CD4-positive, alpha-beta memory T cell (primary cell): Measurements from ENCODE around the gene ADCY5. TPM values are rescaled to one million over a fixed set of nuclear protein-coding genes. Genes with fewer than 3 reads are reported as not detected.

Experiments used
- CTCF ChIA-PET: fragments of 350-600 bp; sonication (Branson Sonifier 250); formaldehyde crosslinking; loops from one replicate; lab custom pipeline; 2021; ENCODE audit warnings: inconsistent platforms; ENCODE audit not compliant: partially characterized antibody; lab: Charles Lee
- POLR2A ChIA-PET: fragments of 350-600 bp; sonication (Branson Sonifier 250); formaldehyde crosslinking; loops from one replicate; lab custom pipeline; 2021; ENCODE audit not compliant: partially characterized antibody; lab: Charles Lee
- DNase-seq, 5 donors: peaks; one replicate each; pipeline versions ENCODE4 v3.0.0 to v3.0.0-alpha.2; 2020 to 2022; ENCODE audit warnings: mixed read lengths in 1 of 5
- H3K27ac ChIP-seq: one replicate; pipeline ENCODE4 v1.7.0; 2013; ENCODE audit warnings: low read depth, low read length
- H3K27me3 ChIP-seq: 2 replicates; pipeline ENCODE4 v1.7.0; 2013; ENCODE audit warnings: mild to moderate bottlenecking, low read length, moderate library complexity; ENCODE audit not compliant: insufficient read depth
- H3K36me3 ChIP-seq: 2 replicates; pipeline ENCODE4 v1.7.0; 2013; ENCODE audit warnings: mild to moderate bottlenecking, low read length, moderate library complexity; ENCODE audit not compliant: insufficient read depth
- H3K4me1 ChIP-seq: 2 replicates; pipeline ENCODE4 v1.7.0; 2013; ENCODE audit warnings: mild to moderate bottlenecking, low read length, moderate library complexity; ENCODE audit not compliant: insufficient read depth
- H3K4me3 ChIP-seq, 2 donors: one replicate each; pipeline ENCODE4 v1.7.0; 2013; ENCODE audit warnings: low read length in 2 of 2, mild to moderate bottlenecking in 1 of 2
- H3K9me3 ChIP-seq, 2 donors: one replicate each; pipeline ENCODE4 v1.7.0; 2013; ENCODE audit warnings: low read length in 2 of 2, control low read depth in 1 of 2; ENCODE audit not compliant: control insufficient read depth in 1 of 2
- H3K27ac Mint-ChIP-seq, 7 donors: one replicate each; pipeline ENCODE4 v1.8.0; 2020 to 2021; ENCODE audit warnings: mixed read lengths in 7 of 7, mild to moderate bottlenecking in 6 of 7, inconsistent platforms in 3 of 7, moderate library complexity in 3 of 7
- H3K27me3 Mint-ChIP-seq, 2 donors: one replicate each; pipeline ENCODE4 v1.8.0; 2020 to 2021; ENCODE audit warnings: mixed read lengths in 2 of 2
- H3K36me3 Mint-ChIP-seq, 2 donors: one replicate each; pipeline ENCODE4 v1.8.0; 2020 to 2021; ENCODE audit warnings: mixed read lengths in 2 of 2, inconsistent platforms in 1 of 2, mild to moderate bottlenecking in 1 of 2
- H3K4me1 Mint-ChIP-seq, 4 donors: one replicate each; pipeline ENCODE4 v1.8.0; 2020 to 2021; ENCODE audit warnings: mixed read lengths in 4 of 4, mild to moderate bottlenecking in 1 of 4
- H3K4me3 Mint-ChIP-seq, 8 donors: one replicate each; pipeline ENCODE4 v1.8.0; 2020 to 2021; ENCODE audit warnings: mixed read lengths in 8 of 8, mild to moderate bottlenecking in 7 of 8, moderate library complexity in 6 of 8, inconsistent platforms in 3 of 8
- H3K9me3 Mint-ChIP-seq, 8 donors: one replicate each; pipeline ENCODE4 v1.8.0; 2020 to 2021; ENCODE audit warnings: mixed read lengths in 8 of 8, mild to moderate bottlenecking in 5 of 8, inconsistent platforms in 3 of 8, moderate library complexity in 1 of 8
- intact Hi-C: fragments of 100-400 bp; cut with micrococcal nuclease; formaldehyde crosslinking; loops from one replicate; pipeline ENCODE4 v1.15.1; 2023
- polyA plus RNA-seq, 2 donors: library from polyadenylated mRNA; unstranded; fragments of 300-500 nt; fragmentation: Illumina TruSeq; gene quantifications; one replicate each; pipeline ENCODE4 v1.2.3, GENCODE V29; 2021
- total RNA-seq, 2 experiments: library from RNA; stranded (reverse); gene quantifications; one replicate each; pipeline ENCODE4 v1.2.3, GENCODE V29; 2021

Gene ADCY5
- total and polyA plus RNA-seq, 4 experiments from 2014 or later = 0.11 TPM; not detected in 3

DNA sequence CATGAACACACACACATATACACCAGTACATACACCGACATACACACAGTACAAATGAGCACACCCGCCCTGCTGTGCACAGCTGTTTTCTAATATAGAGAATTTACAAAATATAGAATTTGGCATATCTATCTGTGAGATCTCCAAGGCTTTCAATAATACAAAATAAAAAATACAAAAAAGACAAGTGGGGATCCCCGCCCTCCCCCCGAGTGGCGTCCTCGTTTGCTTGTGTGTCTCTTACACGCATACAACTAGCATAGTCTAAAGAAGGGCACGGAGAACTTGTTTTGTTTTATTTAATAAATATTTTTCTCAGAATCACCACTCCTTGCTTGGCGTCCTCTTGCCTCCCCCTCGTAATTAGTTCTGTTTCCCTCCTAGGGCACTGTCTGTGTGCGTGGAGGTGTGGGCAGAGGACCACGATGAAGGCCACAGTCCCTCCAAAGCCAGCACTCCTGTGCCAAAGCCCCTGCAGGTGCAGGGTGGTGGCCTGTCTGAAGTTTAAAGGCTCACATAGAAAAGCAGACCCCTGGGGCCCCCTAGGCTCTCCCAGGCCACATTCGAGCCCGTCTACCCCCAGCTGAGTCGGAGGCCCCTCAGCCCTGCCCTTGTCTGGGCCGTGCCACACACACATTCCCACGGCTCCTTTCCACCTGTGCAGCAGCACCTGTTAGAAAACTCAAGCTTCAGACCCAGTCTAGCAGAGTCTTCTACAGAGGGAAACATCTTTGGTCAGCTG, 165.1 kb downstream of the ADCY5 start:
- H3K36me3 Mint-ChIP-seq = peaks cover 0 to 5% of the 10 kb centered on the region in 2 donors
- no peak for DNase-seq

DNA sequence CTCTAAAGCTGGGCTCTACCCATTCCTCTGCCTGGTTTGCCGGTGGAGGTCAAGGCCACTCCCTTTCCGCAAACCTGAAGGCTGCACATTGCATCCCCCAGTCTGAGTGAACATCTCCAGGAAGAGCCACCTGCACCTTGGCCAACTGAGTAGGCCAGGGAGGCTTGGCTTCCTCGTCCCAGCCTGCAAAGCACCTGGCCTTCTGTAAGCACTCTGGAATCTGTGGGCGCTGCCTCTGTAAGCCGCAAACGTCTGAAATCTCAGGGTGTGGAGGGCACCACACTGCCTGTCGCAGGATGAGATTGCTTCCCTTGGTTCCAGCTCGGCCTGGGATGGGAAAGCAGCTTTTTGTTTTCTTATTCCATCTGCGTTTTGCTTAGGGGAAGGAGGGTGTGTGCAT, 165.8 kb downstream of the ADCY5 start:
- intact Hi-C loops = no loop called here
- no peak overlapping the region for H3K27ac Mint-ChIP-seq
- CTCF ChIA-PET = no interaction called here
- H3K27ac ChIP-seq = no peak overlapping the region
- H3K36me3 Mint-ChIP-seq = peaks cover 0 to 5% of the 10 kb centered on the region in 2 donors
- POLR2A ChIA-PET = no interaction called here
- no peak for DNase-seq
- H3K9me3 Mint-ChIP-seq = peaks cover 0 to 2% (median 0%) of the 10 kb centered on the region in 8 donors
- no peaks in the 10 kb centered on the region for H3K27me3 Mint-ChIP-seq
- H3K4me1 Mint-ChIP-seq = no peaks in the 10 kb centered on the region
- H3K4me3 Mint-ChIP-seq = no peak overlapping the region
- no peaks in the 10 kb centered on the region for H3K27me3 ChIP-seq
- H3K36me3 ChIP-seq = no peaks in the 10 kb centered on the region
- no peaks in the 10 kb centered on the region for H3K9me3 ChIP-seq
- H3K4me1 ChIP-seq = no peaks in the 10 kb centered on the region
- no peak overlapping the region for H3K4me3 ChIP-seq

More for the DNA sequence above, 165.1 kb downstream of the ADCY5 start:
- no peak overlapping the region for H3K27ac ChIP-seq
- H3K4me3 ChIP-seq = no peak overlapping the region
- POLR2A ChIA-PET = no interaction called here
- H3K9me3 ChIP-seq = no peaks in the 10 kb centered on the region
- no peaks in the 10 kb centered on the region for H3K4me1 ChIP-seq
- no peaks in the 10 kb centered on the region for H3K4me1 Mint-ChIP-seq
- intact Hi-C loops = no loop called here
- CTCF ChIA-PET = no interaction called here
- no peak overlapping the region for H3K27ac Mint-ChIP-seq
- no peaks in the 10 kb centered on the region for H3K36me3 ChIP-seq
- H3K27me3 ChIP-seq = no peaks in the 10 kb centered on the region
- H3K27me3 Mint-ChIP-seq = no peaks in the 10 kb centered on the region
- no peak overlapping the region for H3K4me3 Mint-ChIP-seq
- peaks cover 0 to 2% (median 0%) of the 10 kb centered on the region in 8 donors for H3K9me3 Mint-ChIP-seq

DNA sequence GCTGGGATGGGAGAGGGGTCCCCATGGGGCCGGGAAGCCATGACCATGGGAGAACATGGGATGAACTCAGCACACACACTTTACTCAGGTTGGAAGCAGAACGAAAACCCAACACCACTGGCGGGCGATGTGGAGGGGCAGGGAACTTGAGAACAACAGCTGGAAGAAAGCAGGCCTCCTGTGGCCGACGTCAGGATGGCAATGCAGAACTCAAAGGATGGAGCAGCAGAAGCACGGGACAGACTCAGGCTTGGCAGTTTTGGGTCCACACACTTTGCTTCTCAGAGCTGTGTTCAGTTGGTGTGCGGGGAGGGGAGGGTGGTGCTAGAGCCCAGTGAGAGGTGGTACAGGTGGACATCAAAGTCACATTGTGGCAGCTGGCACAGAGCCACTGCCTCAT, 166.4 kb downstream of the ADCY5 start:
- no peaks in the 10 kb centered on the region for H3K4me1 ChIP-seq
- no peaks in the 10 kb centered on the region for H3K9me3 ChIP-seq
- no peaks in the 10 kb centered on the region for H3K9me3 Mint-ChIP-seq
- no peak for DNase-seq
- no peaks in the 10 kb centered on the region for H3K4me1 Mint-ChIP-seq
- no peak overlapping the region for H3K4me3 ChIP-seq
- CTCF ChIA-PET = no interaction called here
- POLR2A ChIA-PET = no interaction called here
- no peaks in the 10 kb centered on the region for H3K27me3 ChIP-seq
- no peak overlapping the region for H3K27ac ChIP-seq
- no peaks in the 10 kb centered on the region for H3K36me3 ChIP-seq
- H3K4me3 Mint-ChIP-seq = no peak overlapping the region
- intact Hi-C loops = no loop called here
- no peaks in the 10 kb centered on the region for H3K27me3 Mint-ChIP-seq
- peak overlapping the region in 1 of 7 donors; percentile 52 for H3K27ac Mint-ChIP-seq
- peaks cover 0 to 5% of the 10 kb centered on the region in 2 donors for H3K36me3 Mint-ChIP-seq

DNA sequence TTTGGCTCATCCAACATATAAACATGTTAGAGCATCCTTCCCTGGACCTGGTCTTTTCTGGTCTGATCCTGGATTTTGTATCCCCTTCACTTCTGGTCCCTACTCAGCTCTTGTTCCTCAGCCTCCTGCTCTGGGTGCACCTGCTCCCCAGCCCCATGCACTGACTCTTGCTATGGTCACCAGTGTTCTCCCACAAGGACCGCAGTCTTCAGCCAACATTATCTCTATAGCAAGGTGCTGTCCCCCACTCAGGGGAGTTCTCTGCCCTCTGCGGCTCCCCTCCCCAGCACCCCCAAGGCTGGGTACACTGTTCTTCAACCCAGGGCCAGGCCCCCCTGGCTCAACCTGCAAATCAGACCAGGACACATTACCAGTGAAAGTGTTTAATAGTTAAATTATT, 167.0 kb downstream of the ADCY5 start:
- ChIA-PET POLR2A (no interaction called here), CTCF (no interaction called here)
- no peaks in the 10 kb centered on the region for H3K9me3 ChIP-seq
- no peaks in the 10 kb centered on the region for H3K36me3 ChIP-seq
- no peaks in the 10 kb centered on the region for H3K9me3 Mint-ChIP-seq
- H3K4me1 Mint-ChIP-seq = no peaks in the 10 kb centered on the region
- H3K4me3 ChIP-seq = no peak overlapping the region
- H3K4me3 Mint-ChIP-seq = no peak overlapping the region
- no peaks in the 10 kb centered on the region for H3K27me3 ChIP-seq
- no peak overlapping the region for H3K27ac Mint-ChIP-seq
- H3K36me3 Mint-ChIP-seq = peaks cover 0 to 5% of the 10 kb centered on the region in 2 donors
- intact Hi-C loops = no loop called here
- no peak for DNase-seq
- no peaks in the 10 kb centered on the region for H3K4me1 ChIP-seq
- H3K27ac ChIP-seq = no peak overlapping the region
- H3K27me3 Mint-ChIP-seq = no peaks in the 10 kb centered on the region

DNA sequence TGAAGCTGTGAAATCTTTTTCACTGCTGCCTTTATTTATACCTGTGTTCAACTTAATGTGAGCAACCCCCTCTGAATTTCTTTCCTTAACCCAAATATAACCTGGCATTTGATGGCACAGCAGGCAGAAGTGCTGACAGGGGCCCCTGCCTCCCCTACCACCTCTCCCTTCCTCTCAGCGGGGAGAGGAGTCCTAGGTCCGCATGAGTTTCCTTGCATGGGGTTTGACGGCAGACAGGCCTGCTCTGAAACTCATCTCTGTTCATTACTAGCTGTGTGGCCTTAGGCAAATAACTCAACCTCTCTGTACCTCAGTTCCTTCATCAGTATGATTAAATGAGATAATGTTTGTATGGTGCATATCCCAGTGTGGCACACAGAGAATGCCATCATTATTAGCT, 167.5 kb downstream of the ADCY5 start:
- H3K27ac Mint-ChIP-seq = no peak overlapping the region
- ChIA-PET CTCF (no interaction called here), POLR2A (no interaction called here)
- no peaks in the 10 kb centered on the region for H3K9me3 Mint-ChIP-seq
- no peaks in the 10 kb centered on the region for H3K27me3 Mint-ChIP-seq
- Histone ChIP-seq H3K27me3 (no peaks in the 10 kb centered on the region), H3K4me3 (no peak overlapping the region), H3K27ac (no peak overlapping the region), H3K36me3 (no peaks in the 10 kb centered on the region), H3K9me3 (no peaks in the 10 kb centered on the region), H3K4me1 (no peaks in the 10 kb centered on the region)
- H3K36me3 Mint-ChIP-seq = peaks cover 0 to 5% of the 10 kb centered on the region in 2 donors
- DNase-seq = no peak
- intact Hi-C loops = no loop called here
- H3K4me1 Mint-ChIP-seq = peaks cover 0 to 4% (median 0%) of the 10 kb centered on the region in 4 donors
- H3K4me3 Mint-ChIP-seq = no peak overlapping the region

DNA sequence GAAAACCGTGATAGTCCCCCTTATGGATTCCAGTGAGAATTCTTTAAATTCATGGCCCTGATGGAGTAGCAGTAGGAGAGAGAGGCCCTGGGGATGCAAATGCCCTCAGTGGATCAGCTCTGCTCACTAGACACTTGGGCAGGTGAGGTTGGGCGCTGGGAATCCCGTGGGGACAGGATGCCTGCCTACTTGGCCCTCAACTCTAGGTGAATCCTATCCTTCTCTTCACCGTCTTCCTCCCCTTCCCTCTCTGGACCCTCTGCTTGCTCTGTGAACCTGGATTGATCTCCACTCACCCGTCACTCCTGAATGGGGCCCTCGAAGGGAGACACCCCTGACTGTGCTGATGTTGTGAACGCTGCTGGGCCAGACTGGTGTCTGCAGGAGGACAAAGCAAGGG, 169.8 kb downstream of the ADCY5 start:
- Mint-ChIP-seq H3K9me3 (no peaks in the 10 kb centered on the region), H3K27ac (no peak overlapping the region), H3K4me1 (peaks cover 0 to 4% (median 0%) of the 10 kb centered on the region in 4 donors), H3K36me3 (peaks cover 0 to 5% of the 10 kb centered on the region in 2 donors), H3K27me3 (no peaks in the 10 kb centered on the region), H3K4me3 (no peak overlapping the region)
- Histone ChIP-seq H3K27me3 (no peaks in the 10 kb centered on the region), H3K36me3 (no peaks in the 10 kb centered on the region), H3K27ac (no peak overlapping the region), H3K4me1 (no peaks in the 10 kb centered on the region), H3K4me3 (no peak overlapping the region), H3K9me3 (no peaks in the 10 kb centered on the region)
- intact Hi-C loops = no loop called here
- DNase-seq = no peak
- ChIA-PET POLR2A (no interaction called here), CTCF (no interaction called here)

DNA sequence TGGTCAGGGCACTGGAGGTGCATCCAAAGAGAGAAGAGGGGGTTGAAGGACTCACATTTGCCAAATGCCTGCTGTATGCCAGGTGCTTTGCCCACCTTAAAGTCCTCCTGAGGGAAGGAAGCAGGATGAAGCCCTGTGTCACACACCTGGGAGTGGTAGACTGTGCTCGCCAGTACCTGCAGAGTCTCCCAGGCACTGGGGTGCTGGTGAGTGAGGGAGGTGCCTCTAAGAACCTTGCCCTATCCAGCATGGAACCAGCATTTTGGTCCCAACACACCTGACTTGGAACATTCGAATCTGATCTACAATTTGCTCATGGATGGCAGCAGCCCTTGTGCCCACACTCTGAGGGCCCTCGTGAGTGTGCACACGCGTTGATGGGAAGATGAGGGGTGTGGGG, 170.4 kb downstream of the ADCY5 start:
- peaks cover 0 to 4% (median 0%) of the 10 kb centered on the region in 4 donors for H3K4me1 Mint-ChIP-seq
- no peaks in the 10 kb centered on the region for H3K36me3 ChIP-seq
- H3K36me3 Mint-ChIP-seq = peaks cover 0 to 5% of the 10 kb centered on the region in 2 donors

More for the DNA sequence above, 170.4 kb downstream of the ADCY5 start:
- H3K27me3 Mint-ChIP-seq = no peaks in the 10 kb centered on the region
- H3K4me3 Mint-ChIP-seq = no peak overlapping the region
- H3K4me3 ChIP-seq = no peak overlapping the region
- ChIA-PET POLR2A (no interaction called here), CTCF (no interaction called here)
- no peaks in the 10 kb centered on the region for H3K9me3 ChIP-seq
- intact Hi-C loops = no loop called here
- DNase-seq = no peak
- H3K27me3 ChIP-seq = no peaks in the 10 kb centered on the region
- no peaks in the 10 kb centered on the region for H3K4me1 ChIP-seq
- no peak overlapping the region for H3K27ac Mint-ChIP-seq
- no peak overlapping the region for H3K27ac ChIP-seq
- H3K9me3 Mint-ChIP-seq = no peaks in the 10 kb centered on the region
